Neural cell (in vitro differentiated cells): ENCODE measurements around the gene CYP11A1.

Experiments used
- CTCF ChIP-seq: fragments of 450-650 bp; IDR thresholded peaks from 2 replicates; pipeline ENCODE4 v1.5.1; 2014; ENCODE audit warnings: antibody characterized with exemption, mild to moderate bottlenecking, moderate library complexity; ENCODE audit not compliant: poor library complexity, severe bottlenecking
- EP300 ChIP-seq: fragments of 450-650 bp; conservative IDR thresholded peaks from 2 replicates; pipeline ENCODE4 v1.6.1; 2014; ENCODE audit warnings: antibody characterized with exemption, mild to moderate bottlenecking, moderate library complexity; ENCODE audit not compliant: poor library complexity, severe bottlenecking
- EZH2 ChIP-seq: fragments of 200-600, 300-800 bp; shearing (Covaris generic), sonication (generic); IDR thresholded peaks from 2 replicates; pipeline ENCODE4 v1.6.1; 2014; ENCODE audit warnings: antibody characterized with exemption, low read length, borderline replicate concordance, mild to moderate bottlenecking; ENCODE audit not compliant: insufficient read depth, poor library complexity, severe bottlenecking
- MXI1 ChIP-seq: fragments of 450-650 bp; conservative IDR thresholded peaks from 2 replicates; pipeline ENCODE4 v1.6.1; 2014; ENCODE audit warnings: antibody characterized with exemption, mild to moderate bottlenecking; ENCODE audit not compliant: poor library complexity, severe bottlenecking
- POLR2AphosphoS5 ChIP-seq: IDR thresholded peaks from 2 replicates; pipeline ENCODE4 v1.6.1; 2012
- RAD21 ChIP-seq: fragments of 450-650 bp; conservative IDR thresholded peaks from 2 replicates; pipeline ENCODE4 v1.6.1; 2014; ENCODE audit warnings: antibody characterized with exemption, mild to moderate bottlenecking, moderate library complexity
- REST ChIP-seq: IDR thresholded peaks from 2 replicates; pipeline ENCODE4 v1.6.1; 2012; ENCODE audit warnings: borderline replicate concordance
- SMC3 ChIP-seq: fragments of 450-650 bp; conservative IDR thresholded peaks from 2 replicates; pipeline ENCODE4 v1.6.1; 2014; ENCODE audit warnings: antibody characterized with exemption, mild to moderate bottlenecking, moderate library complexity; ENCODE audit not compliant: poor library complexity

- TF ChIP-seq CTCF (no peak), MXI1 (no peak), POLR2AphosphoS5 (no peak), REST (no peak), EZH2 (no peak), EP300 (no peak), RAD21 (no peak), SMC3 (no peak)
These were observed 43.1 kb upstream of the CYP11A1 start for GRCh38 chr15:74410502-74410901.
